ENCODE results near the gene MORN5.

- no peak for TF ChIP-seq CTCF (IDR thresholded peaks at IDR 0.05)
- no peak for TF ChIP-seq POLR2A (IDR thresholded peaks at IDR 0.05)
These were observed 40.0 kb upstream of the MORN5 start for GRCh38 chr9:122119721-122120120.

Data from body of pancreas (tissue), 4 donors.